Stomach (tissue), 9 donors: Measurements from ENCODE around the gene CEACAM16. TPM values are rescaled to one million over a fixed set of nuclear protein-coding genes. Genes with fewer than 3 reads are reported as not detected.

Source experiments
- DNase-seq, 2 donors: peaks; one replicate each; pipeline versions ENCODE4 v3.0.0 to v3.0.0-alpha.2; 2013 to 2019
- H3K27ac ChIP-seq, 5 donors: fragments of 200-600 bp in 4 of 5; sonication (generic) in 4 of 5; one replicate each; pipeline ENCODE4 v1.5.1; 2013 to 2019; ENCODE audit warnings: mild to moderate bottlenecking in 1 of 5, moderate library complexity in 1 of 5
- H3K27me3 ChIP-seq, 3 donors: fragments of 200-600 bp; sonication (generic); one replicate each; pipeline ENCODE4 v1.5.1; 2017 to 2019; ENCODE audit warnings: mixed run types in 1 of 3
- H3K36me3 ChIP-seq, 4 donors: fragments of 200-600 bp; sonication (generic); 1 replicate in 3 of 4; 2 replicates in 1 of 4; pipeline ENCODE4 v1.5.1; 2016 to 2019
- H3K4me1 ChIP-seq, 4 donors: fragments of 200-600 bp; sonication (generic); one replicate each; pipeline ENCODE4 v1.5.1; 2016 to 2019
- H3K4me3 ChIP-seq, 4 donors: fragments of 200-600 bp; sonication (generic) in 3 of 4; one replicate each; pipeline ENCODE4 v1.5.1; 2016 to 2019; ENCODE audit warnings: mild to moderate bottlenecking in 1 of 4
- H3K9me3 ChIP-seq, 4 donors: fragments of 200-600 bp; sonication (generic); one replicate each; pipeline ENCODE4 v1.5.1; 2016 to 2019
- CTCF ChIP-seq, 7 experiments: fragments of 450-650 bp in 4 of 7; fragments of 200-600 bp in 3 of 7; sonication (generic) in 3 of 7; IDR thresholded peaks; one replicate each; pipeline ENCODE4 v1.5.1; 2016 to 2019; ENCODE audit warnings: antibody characterized with exemption in 7 of 7, control low read depth in 2 of 7, mild to moderate bottlenecking in 1 of 7
- EP300 ChIP-seq: sonication (generic); formaldehyde crosslinking; IDR thresholded peaks from one replicate; pipeline ENCODE4 v1.6.1; 2017; ENCODE audit warnings: antibody characterized with exemption
- POLR2A ChIP-seq, 4 donors: fragments of 450-650 bp; IDR thresholded peaks; one replicate each; pipeline ENCODE4 v1.6.1; 2016; ENCODE audit warnings: antibody characterized with exemption in 4 of 4, control low read depth in 2 of 4, mild to moderate bottlenecking in 1 of 4, moderate library complexity in 1 of 4
- POLR2AphosphoS5 ChIP-seq, 3 donors: sonication (generic); formaldehyde crosslinking; IDR thresholded peaks; one replicate each; pipeline ENCODE4 v1.6.1; 2016; ENCODE audit warnings: antibody characterized with exemption in 3 of 3
- WGBS, 5 donors: extraction: QIAGEN DNeasy Blood & Tissue Kit in 3 of 5; methylation state at CpG; one replicate each; pipeline versions ENCODE4 v1.1.5 to v1.1.7; 2013 to 2018; 5-methylcytosine and 5-hydroxymethylcytosine counted together
- intact Hi-C: fragments of 100-400 bp; cut with DNase I; formaldehyde crosslinking; loops from one replicate; pipeline ENCODE4 v1.15.1; 2023; ENCODE audit warnings: low total_unique reads
- polyA plus RNA-seq, 3 donors: library from polyadenylated mRNA; stranded (reverse); fragments of 200-250 nt; gene quantifications; one replicate each; pipeline ENCODE4 v1.2.3, GENCODE V29; 2013
- total RNA-seq, 5 donors: library from RNA; depleted of rRNA; stranded (reverse); fragments of >200 nt; gene quantifications; one replicate each; pipeline versions ENCODE4 v1.1.0 to v1.2.3, GENCODE V29; 2014 to 2016
- donor health status: healthy with polysubstance abuse.
- donor health status: Bipolar disorder and iron deficiency.
- donor health status: healthy.

The CEACAM16 gene
- total and polyA plus RNA-seq, 8 donors: not detected

GRCh38 chr19:44741841-44742329 lies 42.9 kb downstream of the CEACAM16 start:
- Histone ChIP-seq H3K27me3 (no peaks in the 10 kb centered on the region), H3K9me3 (no peaks in the 10 kb centered on the region), H3K4me3 (no peak overlapping the region), H3K27ac (peak overlapping the region; percentile 87 to 99 (median 96)), H3K36me3 (no peaks in the 10 kb centered on the region), H3K4me1 (peaks cover 70 to 97% (median 82%) of the 10 kb centered on the region in 4 donors)
- DNase-seq: peak; percentile 98
- intact Hi-C loops: no loop called here
- WGBS, 5 donors: 2 to 11% (median 4%) methylated on average over 6 to 13 of the region's 13 CpGs
- TF ChIP-seq POLR2AphosphoS5 (IDR thresholded peaks at IDR 0.05) (peak; percentile 96 to 99 (median 98)), EP300 (peak; percentile 90), CTCF (IDR thresholded peaks at IDR 0.05) (no peak)

DNA sequence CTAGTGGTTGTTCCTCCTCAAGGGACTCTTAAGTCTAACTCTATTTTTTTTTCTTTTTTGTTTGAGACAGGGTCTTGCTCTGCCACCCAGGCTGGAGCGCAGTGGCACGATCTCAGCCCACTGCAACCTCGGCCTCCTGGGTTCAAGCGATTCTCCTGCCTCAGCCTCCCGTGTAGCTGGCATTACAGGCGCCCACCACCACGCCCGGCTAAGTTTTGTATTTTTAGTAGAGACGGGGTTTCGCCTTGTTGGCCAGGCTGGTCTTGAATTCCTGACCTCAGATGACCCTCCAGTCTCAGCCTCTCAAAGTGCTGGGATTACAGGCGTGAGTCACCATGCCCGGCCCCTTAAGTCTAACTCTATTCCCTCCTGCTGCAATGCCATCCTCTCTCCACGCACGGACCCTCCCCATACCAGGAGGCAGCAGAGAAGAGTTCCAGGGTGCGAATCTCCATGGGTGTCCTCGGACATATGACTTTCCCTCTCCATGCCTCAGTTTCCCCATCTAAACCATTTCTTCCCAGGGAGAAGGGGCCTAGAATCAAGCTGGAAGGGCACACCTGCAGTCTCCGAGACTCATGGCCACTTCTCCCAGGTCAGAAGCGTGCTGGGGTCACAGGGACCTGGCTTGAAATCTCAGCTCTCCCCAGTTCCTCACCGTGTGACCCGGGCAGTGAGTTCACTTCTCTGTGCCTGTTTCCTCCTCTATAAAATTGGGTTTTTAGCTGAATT lies 43.5 kb downstream of the CEACAM16 start:
- peaks cover 74 to 98% (median 86%) of the 10 kb centered on the region in 4 donors for H3K4me1 ChIP-seq
- H3K4me3 ChIP-seq: no peak overlapping the region

DNA sequence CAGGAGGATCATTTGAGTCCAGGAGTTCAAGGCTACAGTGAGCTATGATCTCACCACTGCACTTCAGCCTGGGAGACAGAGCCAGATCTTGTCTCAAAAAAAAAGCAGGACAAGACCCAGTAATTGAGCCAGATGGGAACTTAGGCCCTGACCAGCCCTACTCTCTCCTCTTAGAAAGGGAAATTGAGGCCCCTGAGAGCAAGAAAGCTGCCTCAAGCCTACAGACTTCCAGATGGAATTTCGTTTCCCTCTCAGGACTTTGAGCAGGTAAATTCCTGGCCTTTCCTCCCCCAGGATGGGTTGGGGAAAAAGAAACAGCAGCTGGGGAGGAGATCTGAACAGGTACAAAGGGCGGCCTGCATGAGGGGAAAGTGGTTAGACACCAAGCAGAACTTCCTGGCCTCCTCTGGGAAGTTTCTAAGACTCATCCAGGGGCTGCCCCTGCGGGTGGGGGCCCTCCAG lies 46.0 kb downstream of the CEACAM16 start:
- Histone ChIP-seq H3K4me3 (peak overlapping the region in 1 of 4 donors; percentile 9), H3K9me3 (no peaks in the 10 kb centered on the region)
- intact Hi-C loops: no loop called here

More for the DNA sequence above, 43.5 kb downstream of the CEACAM16 start:
- H3K27ac ChIP-seq: peak overlapping the region; percentile 87 to 99 (median 96)
- DNase-seq: no peak
- H3K36me3 ChIP-seq: no peaks in the 10 kb centered on the region
- intact Hi-C loops: no loop called here
- no peak for TF ChIP-seq CTCF (IDR thresholded peaks at IDR 0.05)
- no peak for TF ChIP-seq POLR2A (IDR thresholded peaks at IDR 0.05)
- TF ChIP-seq EP300: no peak
- no peak for TF ChIP-seq POLR2AphosphoS5 (IDR thresholded peaks at IDR 0.05)
- H3K27me3 ChIP-seq: no peaks in the 10 kb centered on the region
- WGBS, 5 donors: 39 to 50% (median 43%) methylated on average over 20 of the region's 20 CpGs
- H3K9me3 ChIP-seq: no peaks in the 10 kb centered on the region

More for the DNA sequence above, 46.0 kb downstream of the CEACAM16 start:
- Histone ChIP-seq H3K4me1 (peaks cover 77 to 88% (median 78%) of the 10 kb centered on the region in 4 donors), H3K27ac (peak overlapping the region; percentile 77 to 99 (median 96)), H3K36me3 (peaks cover 0 to 2% (median 0%) of the 10 kb centered on the region in 4 donors), H3K27me3 (no peaks in the 10 kb centered on the region)
- TF ChIP-seq POLR2A (IDR thresholded peaks at IDR 0.05) (no peak), EP300 (no peak), CTCF (IDR thresholded peaks at IDR 0.05) (no peak), POLR2AphosphoS5 (IDR thresholded peaks at IDR 0.05) (no peak)
- DNase-seq: no peak
- WGBS, 5 donors: 42 to 62% (median 49%) methylated on average over 3 of the region's 3 CpGs
